Measurements from ENCODE around the gene ATF6. TPM values are rescaled to one million over a fixed set of nuclear protein-coding genes. Genes with fewer than 3 reads are reported as not detected.

Gene ATF6
- total RNA-seq, 2 experiments from 2014 or later = 10.2 to 13.9 TPM

DNA sequence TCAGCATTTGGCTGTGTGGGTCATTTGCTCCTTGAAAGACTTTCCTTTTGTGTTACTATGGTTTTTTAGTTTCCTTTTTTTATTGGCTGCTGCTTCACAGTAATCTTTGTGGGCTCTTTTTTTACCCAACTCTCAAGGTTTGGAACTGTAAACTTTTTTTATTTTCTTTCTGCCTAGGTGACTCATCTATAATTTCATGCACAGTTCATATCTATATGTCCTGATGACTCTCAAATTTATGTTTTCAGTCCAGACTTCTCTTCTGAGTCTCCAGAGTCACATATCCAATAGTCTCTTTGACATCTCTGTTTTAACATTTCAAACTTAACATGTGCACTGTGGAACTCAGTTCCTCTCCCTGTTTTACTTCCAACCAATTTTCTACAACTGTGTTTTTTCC lies 83.4 kb downstream of the ATF6 start:
- ChIA-PET CTCF (ENCODE audit: unreplicated experiment) (no interaction called here), POLR2A (no interaction called here)
- Histone ChIP-seq H2AFZ (ENCODE audit: low read length) (no peak overlapping the region), H3K4me3 (ENCODE audit: low read depth, low read length, poor library complexity, severe bottlenecking) (no peak overlapping the region), H3K36me3 (ENCODE audit: insufficient read depth, low read length) (peaks cover 65% of the 10 kb centered on the region), H3K79me2 (ENCODE audit: insufficient read depth, low read depth, low read length) (no peaks in the 10 kb centered on the region), H3K27ac (ENCODE audit: low read depth, low read length, poor library complexity, severe bottlenecking) (no peak overlapping the region), H3K4me1 (ENCODE audit: insufficient read depth, low read length, poor library complexity, severe bottlenecking) (no peaks in the 10 kb centered on the region), H4K20me1 (ENCODE audit: insufficient read depth, low read length) (no peaks in the 10 kb centered on the region), H3K4me2 (ENCODE audit: low read length) (no peak overlapping the region), H3K9me3 (ENCODE audit: low read length) (no peaks in the 10 kb centered on the region), H3K9me2 (ENCODE audit: insufficient read depth, low read length) (no peaks in the 10 kb centered on the region)
- no peak for DNase-seq (ENCODE audit: low spot score)
- TF ChIP-seq EZH2phosphoT487 (IDR thresholded peaks at IDR 0.05; ENCODE audit: borderline replicate concordance, low read depth, low read length) = no peak
- TF ChIP-seq, protein P1, sequence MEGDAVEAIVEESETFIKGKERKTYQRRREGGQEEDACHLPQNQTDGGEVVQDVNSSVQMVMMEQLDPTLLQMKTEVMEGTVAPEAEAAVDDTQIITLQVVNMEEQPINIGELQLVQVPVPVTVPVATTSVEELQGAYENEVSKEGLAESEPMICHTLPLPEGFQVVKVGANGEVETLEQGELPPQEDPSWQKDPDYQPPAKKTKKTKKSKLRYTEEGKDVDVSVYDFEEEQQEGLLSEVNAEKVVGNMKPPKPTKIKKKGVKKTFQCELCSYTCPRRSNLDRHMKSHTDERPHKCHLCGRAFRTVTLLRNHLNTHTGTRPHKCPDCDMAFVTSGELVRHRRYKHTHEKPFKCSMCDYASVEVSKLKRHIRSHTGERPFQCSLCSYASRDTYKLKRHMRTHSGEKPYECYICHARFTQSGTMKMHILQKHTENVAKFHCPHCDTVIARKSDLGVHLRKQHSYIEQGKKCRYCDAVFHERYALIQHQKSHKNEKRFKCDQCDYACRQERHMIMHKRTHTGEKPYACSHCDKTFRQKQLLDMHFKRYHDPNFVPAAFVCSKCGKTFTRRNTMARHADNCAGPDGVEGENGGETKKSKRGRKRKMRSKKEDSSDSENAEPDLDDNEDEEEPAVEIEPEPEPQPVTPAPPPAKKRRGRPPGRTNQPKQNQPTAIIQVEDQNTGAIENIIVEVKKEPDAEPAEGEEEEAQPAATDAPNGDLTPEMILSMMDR (conservative IDR thresholded peaks at IDR 0.05; ENCODE audit: low read length) = no peak
- intact Hi-C loops (cut with micrococcal nuclease; ENCODE audit: unreplicated experiment) = no loop called here
- no TSS peak for BruUV-seq (replicated peaks)

DNA sequence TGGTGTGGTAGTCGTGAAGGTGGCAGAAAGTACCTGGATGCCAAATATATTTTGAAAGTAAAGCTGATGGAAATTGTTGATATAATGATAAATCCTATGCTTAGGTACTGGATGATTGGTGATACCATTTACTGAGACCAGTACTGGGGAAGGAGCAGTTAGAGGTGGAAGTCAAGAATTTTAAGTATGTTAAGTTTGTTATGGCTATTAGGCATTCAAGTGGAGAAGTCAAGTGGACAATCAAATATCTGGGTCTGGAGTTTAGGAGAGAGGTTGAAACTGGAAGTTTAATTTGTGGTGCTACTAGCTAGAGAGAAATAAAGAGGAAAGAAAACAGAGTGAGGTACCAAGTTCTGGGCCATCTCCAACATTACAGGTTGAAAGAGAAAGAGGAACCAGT lies 89.1 kb downstream of the ATF6 start:
- Histone ChIP-seq H3K27ac (ENCODE audit: low read depth, low read length, poor library complexity, severe bottlenecking) (no peak overlapping the region), H4K20me1 (ENCODE audit: insufficient read depth, low read length) (no peaks in the 10 kb centered on the region), H3K4me3 (ENCODE audit: low read depth, low read length, poor library complexity, severe bottlenecking) (no peak overlapping the region), H3K36me3 (ENCODE audit: insufficient read depth, low read length) (peaks cover 37% of the 10 kb centered on the region), H2AFZ (ENCODE audit: low read length) (no peak overlapping the region), H3K9me3 (ENCODE audit: low read length) (no peaks in the 10 kb centered on the region), H3K9me2 (ENCODE audit: insufficient read depth, low read length) (no peaks in the 10 kb centered on the region), H3K4me1 (ENCODE audit: insufficient read depth, low read length, poor library complexity, severe bottlenecking) (no peaks in the 10 kb centered on the region), H3K4me2 (ENCODE audit: low read length) (no peak overlapping the region), H3K79me2 (ENCODE audit: insufficient read depth, low read depth, low read length) (no peaks in the 10 kb centered on the region)
- ChIA-PET CTCF (ENCODE audit: unreplicated experiment) (no interaction called here), POLR2A (interaction anchor here (1.1 to 1.8 kb wide), 2 partner anchors 14 to 30 kb away, joined by 4 to 5 read pairs; no protein-coding TSS in a partner anchor)
- TF ChIP-seq, protein P1 (conservative IDR thresholded peaks at IDR 0.05; ENCODE audit: low read length) = no peak
- TF ChIP-seq EZH2phosphoT487 (IDR thresholded peaks at IDR 0.05; ENCODE audit: borderline replicate concordance, low read depth, low read length) = no peak
- intact Hi-C loops (cut with micrococcal nuclease; ENCODE audit: unreplicated experiment) = no loop called here
- BruUV-seq (replicated peaks) = no TSS peak
- no peak for DNase-seq (ENCODE audit: low spot score)

DNA sequence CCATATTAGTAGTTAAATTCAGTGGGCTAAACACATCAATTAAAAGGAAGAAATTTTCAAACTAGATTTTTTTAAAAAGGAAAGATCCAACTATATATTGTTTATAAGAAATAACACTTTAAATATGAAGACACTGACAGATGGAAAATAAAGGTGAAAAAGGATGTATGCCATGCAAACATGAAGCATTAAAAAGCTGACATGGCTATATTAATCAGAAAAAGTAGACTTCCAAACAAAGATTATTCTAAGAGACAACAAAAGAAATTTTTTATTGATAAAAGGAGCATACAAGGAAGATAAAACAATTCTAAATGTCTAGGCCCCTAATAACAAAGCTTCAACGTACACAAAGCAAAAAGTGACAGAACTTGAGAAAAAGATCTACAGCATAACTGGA lies 92.2 kb downstream of the ATF6 start:
- DNase-seq (ENCODE audit: low spot score) = no peak
- Histone ChIP-seq H3K4me1 (ENCODE audit: insufficient read depth, low read length, poor library complexity, severe bottlenecking) (no peaks in the 10 kb centered on the region), H3K79me2 (ENCODE audit: insufficient read depth, low read depth, low read length) (no peaks in the 10 kb centered on the region), H4K20me1 (ENCODE audit: insufficient read depth, low read length) (no peaks in the 10 kb centered on the region), H3K4me2 (ENCODE audit: low read length) (no peak overlapping the region), H3K36me3 (ENCODE audit: insufficient read depth, low read length) (peaks cover 31% of the 10 kb centered on the region), H3K9me3 (ENCODE audit: low read length) (no peaks in the 10 kb centered on the region), H3K4me3 (ENCODE audit: low read depth, low read length, poor library complexity, severe bottlenecking) (no peak overlapping the region), H3K27ac (ENCODE audit: low read depth, low read length, poor library complexity, severe bottlenecking) (no peak overlapping the region), H3K9me2 (ENCODE audit: insufficient read depth, low read length) (no peaks in the 10 kb centered on the region), H2AFZ (ENCODE audit: low read length) (no peak overlapping the region)
- CTCF ChIA-PET (ENCODE audit: unreplicated experiment) = no interaction called here
- intact Hi-C loops (cut with micrococcal nuclease; ENCODE audit: unreplicated experiment) = no loop called here
- POLR2A ChIA-PET = interaction anchor here (0.7 to 1.2 kb wide), 3 partner anchors 8 to 226 kb away, joined by 3 read pairs; no protein-coding TSS in a partner anchor
- BruUV-seq (replicated peaks) = no TSS peak
- TF ChIP-seq, protein P1 (conservative IDR thresholded peaks at IDR 0.05; ENCODE audit: low read length) = no peak
- TF ChIP-seq EZH2phosphoT487 (IDR thresholded peaks at IDR 0.05; ENCODE audit: borderline replicate concordance, low read depth, low read length) = no peak
